ENCODE measurements around the gene OR10H3. TPM values are rescaled to one million over a fixed set of nuclear protein-coding genes. Genes with fewer than 3 reads are reported as not detected.

OR10H3 gene
- total and polyA plus RNA-seq, 9 donors, result not detected

- H3K4me3 ChIP-seq, result no peak overlapping the region
- no peaks in the 10 kb centered on the region for H3K27me3 ChIP-seq
- intact Hi-C loops (cut with DNase I), result no loop called here
- no peak for TF ChIP-seq EP300 (IDR thresholded peaks at IDR 0.05)
- no peaks in the 10 kb centered on the region for H3K36me3 ChIP-seq
- H3K4me1 ChIP-seq (ENCODE audit: insufficient read depth), result no peaks in the 10 kb centered on the region
- no peak for DNase-seq
- 43 to 58% (median 56%) methylated on average over 3 of the region's 3 CpGs for WGBS, 3 donors
- peaks cover 0 to 3% of the 10 kb centered on the region in 2 donors for H3K9me3 ChIP-seq
- no peak overlapping the region for H3K27ac ChIP-seq
Observed at GRCh38 chr19:15714638-15715037, 23.1 kb upstream of the OR10H3 start.

- Histone ChIP-seq H3K9me3 (peaks cover 0 to 3% of the 10 kb centered on the region in 2 donors), H3K27ac (no peak overlapping the region), H3K4me1 (ENCODE audit: insufficient read depth) (no peaks in the 10 kb centered on the region), H3K4me3 (no peak overlapping the region), H3K27me3 (no peaks in the 10 kb centered on the region), H3K36me3 (no peaks in the 10 kb centered on the region)
- intact Hi-C loops (cut with DNase I), result no loop called here
- no peak for TF ChIP-seq EP300 (IDR thresholded peaks at IDR 0.05)
- no peak for TF ChIP-seq CTCF (IDR thresholded peaks at IDR 0.05)
- no peak for TF ChIP-seq POLR2A (IDR thresholded peaks at IDR 0.05)
- no peak for DNase-seq
- 73 to 89% (median 85%) methylated on average over 1 of the region's 1 CpG for WGBS, 3 donors
Observed at GRCh38 chr19:15715642-15716041, 22.1 kb upstream of the OR10H3 start.

- intact Hi-C loops (cut with DNase I), result no loop called here
- H3K27me3 ChIP-seq, result no peaks in the 10 kb centered on the region
- H3K36me3 ChIP-seq, result no peaks in the 10 kb centered on the region
- H3K4me1 ChIP-seq (ENCODE audit: insufficient read depth), result no peaks in the 10 kb centered on the region
- H3K27ac ChIP-seq, result no peak overlapping the region
- no peak for TF ChIP-seq POLR2A (IDR thresholded peaks at IDR 0.05)
- TF ChIP-seq EP300 (IDR thresholded peaks at IDR 0.05), result no peak
- TF ChIP-seq CTCF (IDR thresholded peaks at IDR 0.05), result no peak
- no peak overlapping the region for H3K4me3 ChIP-seq
- WGBS, 3 donors, result 9 to 20% (median 17%) methylated on average over 6 of the region's 6 CpGs
- no peak for DNase-seq
- no peaks in the 10 kb centered on the region for H3K9me3 ChIP-seq
Observed at GRCh38 chr19:15717809-15718208, 20.0 kb upstream of the OR10H3 start.

GRCh38 chr19:15721268-15721667 is 16.5 kb upstream of the OR10H3 start:
- H3K27me3 ChIP-seq, result no peaks in the 10 kb centered on the region
- no peak overlapping the region for H3K4me3 ChIP-seq
- TF ChIP-seq POLR2A (IDR thresholded peaks at IDR 0.05) (no peak), EP300 (IDR thresholded peaks at IDR 0.05) (no peak), CTCF (IDR thresholded peaks at IDR 0.05) (no peak)
- intact Hi-C loops (cut with DNase I), result no loop called here
- no peak overlapping the region for H3K27ac ChIP-seq
- H3K9me3 ChIP-seq, result no peaks in the 10 kb centered on the region
- 72 to 91% (median 77%) methylated on average over 1 of the region's 1 CpG for WGBS, 3 donors
- no peaks in the 10 kb centered on the region for H3K36me3 ChIP-seq
- no peaks in the 10 kb centered on the region for H3K4me1 ChIP-seq (ENCODE audit: insufficient read depth)
- DNase-seq, result no peak

GRCh38 chr19:15722956-15723355 is 14.8 kb upstream of the OR10H3 start:
- H3K36me3 ChIP-seq, result no peaks in the 10 kb centered on the region
- no peak overlapping the region for H3K27ac ChIP-seq
- no peaks in the 10 kb centered on the region for H3K4me1 ChIP-seq (ENCODE audit: insufficient read depth)
- whole genome bisulfite sequencing, 3 donors, result 16 to 27% (median 22%) methylated on average over 19 to 25 of the region's 25 CpGs
- intact Hi-C loops (cut with DNase I), result no loop called here
- no peaks in the 10 kb centered on the region for H3K9me3 ChIP-seq
- no peak for DNase-seq
- no peaks in the 10 kb centered on the region for H3K27me3 ChIP-seq
- no peak overlapping the region for H3K4me3 ChIP-seq
- TF ChIP-seq CTCF (IDR thresholded peaks at IDR 0.05) (no peak), POLR2A (IDR thresholded peaks at IDR 0.05) (no peak), EP300 (IDR thresholded peaks at IDR 0.05) (no peak)

Measured in ovary (tissue), 9 donors.